ENCODE data around the gene NIF3L1. TPM values are rescaled to one million over a fixed set of nuclear protein-coding genes. Genes with fewer than 3 reads are reported as not detected.

NIF3L1 gene
- total and polyA plus RNA-seq, 9 of the 15 experiments (the other 6 are each of a cell fraction or from before 2014, with no cell fraction given), result 26.7 to 89.5 (median 45.6) TPM

- TF ChIP-seq CHD7 (IDR thresholded peaks at IDR 0.05; ENCODE audit: low read depth, low read length) (no peak), ZC3H4 (CRISPR knock-in tag; IDR thresholded peaks at IDR 0.05; ENCODE audit: borderline replicate concordance) (peak; percentile 63; the same call in 1 of the 2 replicates), TSC22D4 (tag; IDR thresholded peaks at IDR 0.05) (no peak), ARNT (IDR thresholded peaks at IDR 0.05) (no peak), NCOA4 (IDR thresholded peaks at IDR 0.05; ENCODE audit: partially characterized antibody) (no peak), THAP7 (CRISPR knock-in tag; IDR thresholded peaks at IDR 0.05) (no peak), CBX3 (IDR thresholded peaks at IDR 0.05; ENCODE audit: borderline replicate concordance in 1 of 2, low read length in 2 of 2) (no peak; a peak in 1 of 3 replicates), MEF2D (tag; conservative IDR thresholded peaks at IDR 0.05; ENCODE audit: low read depth) (no peak), MAFG (tag; conservative IDR thresholded peaks at IDR 0.05) (no peak), SAFB (IDR thresholded peaks at IDR 0.05; ENCODE audit: borderline replicate concordance, low read depth, low read length) (peak; percentile 88), ASH1L (IDR thresholded peaks at IDR 0.05; ENCODE audit: borderline replicate concordance, low read depth, partially characterized antibody) (no peak), NFYB (IDR thresholded peaks at IDR 0.05; ENCODE audit: extremely low read depth, insufficient read length) (no peak), RFX7 (CRISPR knock-in tag; IDR thresholded peaks at IDR 0.05) (no peak)
- TF ChIP-seq, protein P1, sequence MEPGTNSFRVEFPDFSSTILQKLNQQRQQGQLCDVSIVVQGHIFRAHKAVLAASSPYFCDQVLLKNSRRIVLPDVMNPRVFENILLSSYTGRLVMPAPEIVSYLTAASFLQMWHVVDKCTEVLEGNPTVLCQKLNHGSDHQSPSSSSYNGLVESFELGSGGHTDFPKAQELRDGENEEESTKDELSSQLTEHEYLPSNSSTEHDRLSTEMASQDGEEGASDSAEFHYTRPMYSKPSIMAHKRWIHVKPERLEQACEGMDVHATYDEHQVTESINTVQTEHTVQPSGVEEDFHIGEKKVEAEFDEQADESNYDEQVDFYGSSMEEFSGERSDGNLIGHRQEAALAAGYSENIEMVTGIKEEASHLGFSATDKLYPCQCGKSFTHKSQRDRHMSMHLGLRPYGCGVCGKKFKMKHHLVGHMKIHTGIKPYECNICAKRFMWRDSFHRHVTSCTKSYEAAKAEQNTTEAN (CRISPR knock-in tag; IDR thresholded peaks at IDR 0.05), result 0 out of 2 replicates have a peak, but pooled peaks have one; percentile 15
These were observed 24.8 kb upstream of the NIF3L1 start, which contains the start of gene CLK1 (continued) for GRCh38 chr2:200864176-200865034.

All from K562 (cell line).